ENCODE data around the gene SMCO4.
"Not testable (repeated sequence)": the region's sequence is repeated elsewhere in the genome, so short reads cannot be mapped to it uniquely, and the experiment has no call there.

SMCO4 gene

GRCh38 chr11:93559681-93560080 is 16.5 kb upstream of the SMCO4 start:
- DNase-seq: no peak

DNA sequence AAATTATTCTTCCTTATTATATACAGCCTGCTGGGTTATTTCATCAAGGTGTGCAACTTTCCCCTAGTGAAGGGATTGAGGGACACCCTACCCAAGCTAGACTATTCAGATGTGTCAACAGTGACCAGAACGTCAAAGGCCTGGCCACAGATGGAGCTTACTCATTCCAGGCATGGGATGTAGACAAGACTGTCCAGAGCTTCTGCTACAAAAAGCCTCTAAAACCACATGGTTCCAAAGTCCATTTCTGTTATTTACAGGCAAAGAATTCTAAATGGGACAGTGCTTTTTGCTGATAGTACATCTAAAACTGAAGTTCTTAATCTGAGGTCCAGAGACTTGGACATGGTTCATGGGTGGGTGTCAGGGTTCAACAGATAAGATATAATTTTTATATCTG is 9.7 kb upstream of the SMCO4 start:
- no peak for DNase-seq

DNA sequence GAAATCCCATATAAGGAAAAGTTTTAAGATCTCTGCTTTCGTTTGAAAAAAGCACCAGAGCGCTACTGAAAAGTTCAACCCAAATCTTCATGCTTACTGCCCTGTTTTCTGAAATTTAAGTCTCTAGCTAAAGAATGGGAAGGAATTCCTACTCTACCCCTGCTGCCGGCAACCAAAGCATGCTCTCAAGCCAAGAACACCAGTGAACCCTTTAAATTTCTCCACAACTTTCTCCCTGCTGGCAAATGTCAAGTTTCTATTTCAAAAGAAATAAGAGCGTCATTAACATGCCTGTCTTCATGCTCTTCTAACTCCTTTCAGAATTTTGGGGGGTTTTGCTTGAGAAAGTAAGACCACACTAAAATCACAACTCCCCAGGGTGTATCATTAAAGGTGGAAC is 6.8 kb upstream of the SMCO4 start:
- DNase-seq: no peak

- DNase-seq: no peak
Measured at GRCh38 chr11:93548679-93549319, 5.6 kb upstream of the SMCO4 start.

- no peak for DNase-seq
Measured at GRCh38 chr11:93547773-93548172, 4.6 kb upstream of the SMCO4 start.

DNA sequence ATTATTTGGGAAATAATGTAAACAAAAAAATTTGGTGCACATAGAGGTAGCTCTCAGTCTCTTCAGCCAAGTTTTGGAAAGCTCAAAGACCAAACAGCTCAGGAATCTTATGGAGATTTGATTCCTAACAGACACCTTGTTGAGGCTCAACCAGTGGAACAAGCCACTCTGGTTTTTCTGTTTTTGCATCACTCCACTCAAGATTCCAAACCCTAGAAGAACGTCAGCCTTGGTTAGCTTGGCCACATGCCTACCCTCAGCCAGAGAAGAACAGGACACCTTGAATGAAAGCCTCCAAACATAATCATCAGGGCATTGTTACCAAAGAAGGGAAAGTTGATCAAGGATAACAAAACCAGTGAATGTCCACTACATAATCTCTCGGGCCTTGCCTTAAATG is 3.8 kb upstream of the SMCO4 start:
- DNase-seq: no peak

DNA sequence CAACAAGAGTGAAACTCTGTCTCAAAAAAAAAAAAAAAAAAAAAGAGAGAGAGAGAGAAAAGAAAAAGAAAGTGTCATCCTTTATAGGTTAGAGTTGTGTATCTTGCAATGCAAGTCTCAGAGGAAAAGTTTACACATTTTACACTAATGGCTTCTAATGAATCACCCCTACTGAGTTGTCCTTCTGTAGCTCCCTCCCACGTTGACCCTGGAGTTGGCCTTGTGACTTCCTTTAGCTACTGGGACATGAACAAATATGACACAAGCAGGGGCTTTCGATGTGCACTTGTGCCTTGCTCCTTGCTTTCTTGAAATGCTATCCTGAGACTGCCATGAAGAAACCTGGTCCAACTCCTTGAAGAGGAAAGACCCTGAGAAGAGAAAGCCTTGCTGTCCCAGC is 2.4 kb upstream of the SMCO4 start:
- no peak for DNase-seq

- no peak for DNase-seq
Measured at GRCh38 chr11:93542811-93543229, 371 bp downstream of the SMCO4 start.

- peak; percentile 41 to 42 for DNase-seq
Measured at GRCh38 chr11:93541884-93542810, 1.0 kb downstream of the SMCO4 start.

DNA sequence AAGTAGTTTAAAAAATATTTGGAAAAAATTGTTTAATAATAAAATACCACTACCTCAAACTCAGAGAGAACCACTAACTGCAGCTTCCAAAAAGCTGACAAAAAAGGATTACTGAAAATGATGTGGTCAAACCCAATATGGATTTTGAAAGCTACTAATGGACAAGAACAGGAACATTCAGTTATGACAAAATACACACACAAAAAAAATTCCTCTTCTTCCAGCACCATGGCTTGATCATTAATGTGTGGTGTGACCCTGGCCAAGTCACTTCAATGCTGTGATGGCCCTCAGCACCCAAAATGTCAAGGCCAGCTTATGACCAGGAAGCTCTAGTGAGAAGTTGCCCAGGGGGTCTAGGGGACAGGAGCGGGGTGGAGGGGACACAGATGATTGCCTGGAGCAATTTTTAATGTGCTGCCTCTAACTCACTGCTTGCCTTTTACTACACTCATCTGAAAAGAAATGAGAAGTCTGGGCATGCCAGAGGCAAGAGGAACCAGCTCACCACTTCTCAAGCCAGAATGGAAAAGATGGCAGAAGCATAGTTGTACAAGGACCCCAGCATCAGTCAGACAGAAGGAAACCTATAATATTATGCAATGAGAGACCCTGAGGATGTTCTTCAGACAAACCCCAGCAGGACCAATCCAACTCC is 2.2 kb downstream of the SMCO4 start:
- no peak for DNase-seq

GRCh38 chr11:93540337-93540736 is 2.9 kb downstream of the SMCO4 start:
- no peak for DNase-seq

DNA sequence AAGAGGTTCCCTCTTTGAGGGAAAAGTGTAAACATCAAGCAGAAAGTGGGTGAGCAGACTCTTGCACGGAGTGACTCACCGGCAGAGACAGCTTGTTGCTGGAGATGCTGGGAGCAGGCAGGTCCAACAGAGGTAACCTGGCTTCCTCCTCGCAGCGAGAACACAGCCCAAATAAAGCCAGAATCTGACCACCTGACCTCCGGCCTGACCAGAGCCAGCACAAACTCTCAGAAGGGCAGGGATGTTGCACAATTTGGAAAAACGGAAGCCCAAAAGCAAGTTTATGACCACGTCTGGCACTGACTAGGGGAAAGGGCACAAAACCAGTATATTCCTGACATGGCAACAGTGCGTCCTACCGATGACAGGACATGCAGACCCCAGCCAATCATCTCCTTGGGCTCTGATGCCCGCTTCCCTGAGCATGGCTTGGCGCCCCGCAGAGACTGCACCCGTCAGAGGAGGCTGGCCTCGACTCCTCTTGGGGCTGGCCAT is 5.4 kb downstream of the SMCO4 start:
- no peak for DNase-seq

- no peak for DNase-seq
Measured at GRCh38 chr11:93537049-93537448, 6.1 kb downstream of the SMCO4 start.

GRCh38 chr11:93536101-93536861 is 6.9 kb downstream of the SMCO4 start:
- DNase-seq: no peak

DNA sequence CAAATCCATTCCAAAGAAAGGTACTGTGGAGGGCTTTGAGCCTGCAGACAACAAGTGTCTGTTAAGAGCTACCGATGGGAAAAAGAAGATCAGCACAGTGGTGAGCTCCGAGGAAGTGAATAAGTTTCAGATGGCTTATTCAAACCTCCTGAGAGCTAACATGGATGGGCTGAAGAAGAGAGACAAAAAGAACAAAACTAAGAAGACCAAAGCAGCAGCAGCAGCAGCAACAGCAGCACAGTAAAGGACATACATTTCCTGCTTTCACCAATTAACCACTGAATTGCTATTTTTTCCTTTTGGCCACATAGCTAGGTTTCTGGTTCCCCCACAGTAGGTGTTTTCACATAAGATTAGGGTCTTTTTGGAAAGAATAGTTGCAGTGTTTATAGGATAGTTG is 7.6 kb downstream of the SMCO4 start:
- not testable (repeated sequence) for DNase-seq

DNA sequence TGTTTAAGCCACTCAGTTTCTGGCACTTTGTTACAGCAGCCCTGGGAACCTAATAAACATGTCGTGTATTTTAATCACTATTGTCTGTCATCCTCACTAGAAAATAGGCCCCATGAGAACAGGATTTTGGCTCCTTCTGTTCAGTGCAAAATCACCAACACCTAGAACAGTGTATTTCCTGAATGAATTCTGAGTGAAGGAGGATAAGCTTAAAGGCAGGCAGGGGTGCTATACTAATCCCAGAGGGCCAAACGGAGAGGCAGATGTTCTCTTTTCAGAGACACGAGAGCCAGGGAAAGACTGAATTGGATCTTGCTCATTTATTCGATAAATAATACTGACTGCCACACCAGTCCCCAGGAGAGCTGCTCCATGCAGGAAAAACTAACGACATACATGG is 10.4 kb downstream of the SMCO4 start:
- DNase-seq: no peak

- no peak for DNase-seq
Measured at GRCh38 chr11:93532281-93532789, 10.9 kb downstream of the SMCO4 start.

- no peak for DNase-seq
Measured at GRCh38 chr11:93530468-93530826, 12.7 kb downstream of the SMCO4 start.

GRCh38 chr11:93529707-93530467 is 13.3 kb downstream of the SMCO4 start:
- no peak for DNase-seq

GRCh38 chr11:93528757-93529645 is 14.2 kb downstream of the SMCO4 start:
- DNase-seq: no peak

DNA sequence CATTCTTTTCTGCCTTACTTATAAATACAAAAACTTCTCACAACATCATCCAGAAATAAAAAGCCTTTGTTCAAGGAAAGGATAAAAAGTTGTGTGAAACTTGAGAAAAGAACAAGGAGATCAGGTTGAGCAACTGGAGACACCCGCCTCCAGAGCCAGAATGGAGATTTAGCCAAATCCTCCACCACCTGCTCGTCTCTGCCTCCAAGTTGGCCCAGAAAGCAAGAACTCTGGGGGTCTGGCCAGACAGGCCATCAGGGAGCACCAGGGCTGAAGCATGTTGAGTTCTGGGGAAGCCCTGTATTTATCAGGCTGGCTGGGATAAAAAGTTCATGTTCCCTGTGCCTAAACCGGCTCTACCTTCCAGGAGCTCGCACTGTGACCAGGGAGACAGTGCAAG is 14.9 kb downstream of the SMCO4 start:
- no peak for DNase-seq

Data from stimulated activated CD4-positive, alpha-beta T cell treated with anti-CD3 and anti-CD28 coated beads, Interleukin-2, amount 100 ng/mL, for 24 hours (primary cell).